ENCODE results near the gene CRIP3. TPM values are rescaled to one million over a fixed set of nuclear protein-coding genes. Genes with fewer than 3 reads are reported as not detected.

Gene CRIP3
- total and polyA plus RNA-seq, 2 of the 13 experiments (the other 11 are each of a cell fraction or from before 2014, with no cell fraction given): 6.3 to 9.3 TPM

- TF ChIP-seq PRDM15 (CRISPR knock-in tag; IDR thresholded peaks at IDR 0.05) (no peak), ZNF382 (CRISPR knock-in tag; IDR thresholded peaks at IDR 0.05; ENCODE audit: borderline replicate concordance) (no peak), ZNF280B (CRISPR knock-in tag; IDR thresholded peaks at IDR 0.05; ENCODE audit: borderline replicate concordance) (no peak; the same call in 1 of the 2 replicates), MAFG (CRISPR knock-in tag; IDR thresholded peaks at IDR 0.05) (no peak), ZMAT5 (CRISPR knock-in tag; IDR thresholded peaks at IDR 0.05; ENCODE audit: borderline replicate concordance, low read depth) (no peak), ZNF678 (CRISPR knock-in tag; IDR thresholded peaks at IDR 0.05) (no peak), POLR2A (IDR thresholded peaks at IDR 0.05; ENCODE audit: insufficient read depth in 1 of 2, low read depth in 2 of 2, low read length in 2 of 2) (no peak), RNF2 (conservative IDR thresholded peaks at IDR 0.05; ENCODE audit: low read depth) (no peak), ARID5B (CRISPR knock-in tag; IDR thresholded peaks at IDR 0.05) (peak; percentile 52), XRCC5 (optimal IDR thresholded peaks at IDR 0.05; ENCODE audit: low read length) (no peak), ZNF577 (CRISPR knock-in tag; IDR thresholded peaks at IDR 0.05; ENCODE audit: borderline replicate concordance, low read depth) (no peak), DR1 (CRISPR knock-in tag; IDR thresholded peaks at IDR 0.05) (no peak), ZMYM4 (CRISPR knock-in tag; IDR thresholded peaks at IDR 0.05) (no peak), HBP1 (CRISPR knock-in tag; IDR thresholded peaks at IDR 0.05; ENCODE audit: low read depth) (no peak), ZNF883 (CRISPR knock-in tag; IDR thresholded peaks at IDR 0.05; ENCODE audit: not compliant biosample characterization) (peak; percentile 92), ZNF282 (IDR thresholded peaks at IDR 0.05; ENCODE audit: partially characterized antibody) (no peak), ZNF414 (CRISPR knock-in tag; IDR thresholded peaks at IDR 0.05) (0 out of 2 replicates have a peak, but pooled peaks have one; percentile 46)
Observed at GRCh38 chr6:43286980-43287716, 21.5 kb downstream of the CRIP3 start (continued).
